ENCODE results near the gene ZNF205. TPM values are rescaled to one million over a fixed set of nuclear protein-coding genes. Genes with fewer than 3 reads are reported as not detected.
"Not testable (repeated sequence)": the region's sequence is repeated elsewhere in the genome, so short reads cannot be mapped to it uniquely, and the experiment has no call there.

ZNF205 gene
- total RNA-seq, 2 experiments from 2014 or later: not detected

- H3K4me3 ChIP-seq (ENCODE audit: low read length): no peak overlapping the region
- peak in 1 of 14 experiments; percentile 11 for DNase-seq
- CTCF ChIA-PET: no interaction called here
- intact Hi-C loops (cut with DNase I, micrococcal nuclease): loop anchor here in 1 of 2 experiments (10.0 kb wide), 1 partner anchor 1476 kb away; the partner anchor contains the start of gene UBALD1
- no peaks in the 10 kb centered on the region for H3K9me3 Mint-ChIP-seq
- H3K36me3 ChIP-seq (ENCODE audit: insufficient read depth, low read length): peaks cover 39% of the 10 kb centered on the region
- H3K27ac ChIP-seq (ENCODE audit: low read depth in 1 of 2, low read length in 2 of 2): no peak overlapping the region
- TF ChIP-seq, protein P1, sequence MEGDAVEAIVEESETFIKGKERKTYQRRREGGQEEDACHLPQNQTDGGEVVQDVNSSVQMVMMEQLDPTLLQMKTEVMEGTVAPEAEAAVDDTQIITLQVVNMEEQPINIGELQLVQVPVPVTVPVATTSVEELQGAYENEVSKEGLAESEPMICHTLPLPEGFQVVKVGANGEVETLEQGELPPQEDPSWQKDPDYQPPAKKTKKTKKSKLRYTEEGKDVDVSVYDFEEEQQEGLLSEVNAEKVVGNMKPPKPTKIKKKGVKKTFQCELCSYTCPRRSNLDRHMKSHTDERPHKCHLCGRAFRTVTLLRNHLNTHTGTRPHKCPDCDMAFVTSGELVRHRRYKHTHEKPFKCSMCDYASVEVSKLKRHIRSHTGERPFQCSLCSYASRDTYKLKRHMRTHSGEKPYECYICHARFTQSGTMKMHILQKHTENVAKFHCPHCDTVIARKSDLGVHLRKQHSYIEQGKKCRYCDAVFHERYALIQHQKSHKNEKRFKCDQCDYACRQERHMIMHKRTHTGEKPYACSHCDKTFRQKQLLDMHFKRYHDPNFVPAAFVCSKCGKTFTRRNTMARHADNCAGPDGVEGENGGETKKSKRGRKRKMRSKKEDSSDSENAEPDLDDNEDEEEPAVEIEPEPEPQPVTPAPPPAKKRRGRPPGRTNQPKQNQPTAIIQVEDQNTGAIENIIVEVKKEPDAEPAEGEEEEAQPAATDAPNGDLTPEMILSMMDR (IDR thresholded peaks at IDR 0.05): no peak
- H3K9me3 ChIP-seq (ENCODE audit: control insufficient read depth in 1 of 2, insufficient read depth in 1 of 2, low read length in 2 of 2): no peaks in the 10 kb centered on the region
- H3K27ac Mint-ChIP-seq: no peak overlapping the region
- H3K27me3 ChIP-seq (ENCODE audit: control insufficient read depth in 1 of 2, insufficient read depth in 2 of 2, low read length in 2 of 2): no peaks in the 10 kb centered on the region
- POLR2A ChIA-PET: no interaction called here
- peaks cover 26% of the 10 kb centered on the region for H3K4me1 Mint-ChIP-seq (ENCODE audit: low read depth)
- H3K4me3 Mint-ChIP-seq: no peak overlapping the region
- peaks cover 53% of the 10 kb centered on the region for H3K36me3 Mint-ChIP-seq (ENCODE audit: low read depth)
- ATAC-seq (ENCODE audit: poor library complexity): no peak
- no peaks in the 10 kb centered on the region for H3K27me3 Mint-ChIP-seq
- peaks cover 16% of the 10 kb centered on the region for H3K4me1 ChIP-seq (ENCODE audit: insufficient read depth, low read length)
Measured at GRCh38 chr16:3138342-3138741, 26.0 kb downstream of the ZNF205 start.

GRCh38 chr16:3138823-3139426 lies 26.5 kb downstream of the ZNF205 start:
- Histone ChIP-seq H3K27me3 (ENCODE audit: control insufficient read depth in 1 of 2, insufficient read depth in 2 of 2, low read length in 2 of 2) (no peaks in the 10 kb centered on the region), H3K27ac (ENCODE audit: low read depth in 1 of 2, low read length in 2 of 2) (no peak overlapping the region), H3K4me1 (ENCODE audit: insufficient read depth, low read length) (peaks cover 13% of the 10 kb centered on the region), H3K9me3 (ENCODE audit: control insufficient read depth in 1 of 2, insufficient read depth in 1 of 2, low read length in 2 of 2) (no peaks in the 10 kb centered on the region), H3K4me3 (ENCODE audit: low read length) (no peak overlapping the region), H3K36me3 (ENCODE audit: insufficient read depth, low read length) (peaks cover 39% of the 10 kb centered on the region)
- Mint-ChIP-seq H3K27me3 (no peaks in the 10 kb centered on the region), H3K4me1 (ENCODE audit: low read depth) (peaks cover 23% of the 10 kb centered on the region), H3K36me3 (ENCODE audit: low read depth) (peaks cover 50% of the 10 kb centered on the region), H3K4me3 (no peak overlapping the region), H3K27ac (no peak overlapping the region), H3K9me3 (no peaks in the 10 kb centered on the region)
- TF ChIP-seq, protein P1 (IDR thresholded peaks at IDR 0.05): no peak
- ChIA-PET CTCF (interaction anchor here (1.2 kb wide), 1 partner anchor 10 kb away, joined by 3 read pairs; no protein-coding TSS in a partner anchor), POLR2A (no interaction called here)
- DNase-seq (no peak), ATAC-seq (ENCODE audit: poor library complexity) (no peak)
- intact Hi-C loops (cut with DNase I, micrococcal nuclease): loop anchor here in 1 of 2 experiments (10.0 kb wide), 1 partner anchor 1476 kb away; the partner anchor contains the start of gene UBALD1

- POLR2A ChIA-PET; H3K9me3 Mint-ChIP-seq; H3K27ac Mint-ChIP-seq; H3K4me3 ChIP-seq (ENCODE audit: low read length); H3K4me3 Mint-ChIP-seq; H3K27me3 Mint-ChIP-seq; H3K27me3 ChIP-seq (ENCODE audit: control insufficient read depth in 1 of 2, insufficient read depth in 2 of 2, low read length in 2 of 2); H3K27ac ChIP-seq (ENCODE audit: low read depth in 1 of 2, low read length in 2 of 2); ATAC-seq (ENCODE audit: poor library complexity); H3K9me3 ChIP-seq (ENCODE audit: control insufficient read depth in 1 of 2, insufficient read depth in 1 of 2, low read length in 2 of 2); DNase-seq; H3K4me1 ChIP-seq (ENCODE audit: insufficient read depth, low read length): not testable (repeated sequence)
- CTCF ChIA-PET: interaction anchor here (1.2 kb wide), 1 partner anchor 10 kb away, joined by 3 read pairs; no protein-coding TSS in a partner anchor
- peaks cover 39% of the 10 kb centered on the region for H3K36me3 ChIP-seq (ENCODE audit: insufficient read depth, low read length)
- intact Hi-C loops (cut with DNase I, micrococcal nuclease): loop anchor here in 1 of 2 experiments (10.0 kb wide), 1 partner anchor 1475 kb away; the partner anchor contains the start of gene UBALD1
- Mint-ChIP-seq H3K36me3 (ENCODE audit: low read depth) (peaks cover 46% of the 10 kb centered on the region), H3K4me1 (ENCODE audit: low read depth) (peaks cover 19% of the 10 kb centered on the region)
Measured at GRCh38 chr16:3139561-3139960, 27.2 kb downstream of the ZNF205 start.

All from CD4-positive, alpha-beta T cell (primary cell).